PC-9 (cell line): ENCODE results near the gene ZNF516.

Source experiments
- EZH2 ChIP-seq: fragments of 200-600 bp; sonication (generic); IDR thresholded peaks from 2 replicates; pipeline ENCODE4 v1.8.0; 2017; ENCODE audit warnings: antibody characterized with exemption, low read depth
- TF ChIP-seq, protein P1 (sequence below): fragments of 200-600 bp; sonication (generic); conservative IDR thresholded peaks from 2 replicates; pipeline ENCODE4 v1.6.1; 2017; ENCODE audit warnings: mixed run types, antibody characterized with exemption, mild to moderate bottlenecking, moderate library complexity

DNA sequence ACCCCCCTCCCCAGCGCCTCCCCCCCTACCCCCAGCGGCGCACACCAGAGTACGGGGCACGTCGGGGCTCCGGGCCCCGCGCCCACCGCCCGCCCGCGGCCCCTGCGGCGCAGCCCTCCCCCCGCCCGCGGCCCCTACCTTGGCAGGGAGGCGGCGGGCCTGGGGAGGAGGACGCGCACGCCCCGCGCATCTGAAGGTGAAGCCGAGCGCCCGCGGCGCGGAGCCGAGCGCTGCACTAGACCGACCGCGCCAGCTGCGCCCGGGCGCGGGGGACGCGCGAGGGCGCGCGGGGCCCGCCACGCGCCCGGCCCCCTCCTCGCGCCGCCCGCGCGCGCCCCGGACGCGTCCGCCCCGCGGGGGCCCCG is at the start of gene ZNF516:
- TF ChIP-seq, protein P1, sequence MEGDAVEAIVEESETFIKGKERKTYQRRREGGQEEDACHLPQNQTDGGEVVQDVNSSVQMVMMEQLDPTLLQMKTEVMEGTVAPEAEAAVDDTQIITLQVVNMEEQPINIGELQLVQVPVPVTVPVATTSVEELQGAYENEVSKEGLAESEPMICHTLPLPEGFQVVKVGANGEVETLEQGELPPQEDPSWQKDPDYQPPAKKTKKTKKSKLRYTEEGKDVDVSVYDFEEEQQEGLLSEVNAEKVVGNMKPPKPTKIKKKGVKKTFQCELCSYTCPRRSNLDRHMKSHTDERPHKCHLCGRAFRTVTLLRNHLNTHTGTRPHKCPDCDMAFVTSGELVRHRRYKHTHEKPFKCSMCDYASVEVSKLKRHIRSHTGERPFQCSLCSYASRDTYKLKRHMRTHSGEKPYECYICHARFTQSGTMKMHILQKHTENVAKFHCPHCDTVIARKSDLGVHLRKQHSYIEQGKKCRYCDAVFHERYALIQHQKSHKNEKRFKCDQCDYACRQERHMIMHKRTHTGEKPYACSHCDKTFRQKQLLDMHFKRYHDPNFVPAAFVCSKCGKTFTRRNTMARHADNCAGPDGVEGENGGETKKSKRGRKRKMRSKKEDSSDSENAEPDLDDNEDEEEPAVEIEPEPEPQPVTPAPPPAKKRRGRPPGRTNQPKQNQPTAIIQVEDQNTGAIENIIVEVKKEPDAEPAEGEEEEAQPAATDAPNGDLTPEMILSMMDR: no peak
- TF ChIP-seq EZH2: no peak
